Esophagus (tissue), 2 donors: ENCODE results near the gene SF3A1. TPM values are rescaled to one million over a fixed set of nuclear protein-coding genes. Genes with fewer than 3 reads are reported as not detected.
"Not testable (repeated sequence)": the region's sequence is repeated elsewhere in the genome, so short reads cannot be mapped to it uniquely, and the experiment has no call there.

Source experiments
- H3K27ac ChIP-seq, 2 donors: one replicate each; pipeline ENCODE4 v1.5.1; 2013; ENCODE audit warnings: low read depth in 2 of 2, mild to moderate bottlenecking in 2 of 2, inconsistent platforms in 1 of 2, low read length in 1 of 2, moderate library complexity in 1 of 2
- H3K27me3 ChIP-seq, 2 donors: one replicate each; pipeline ENCODE4 v1.6.1; 2013; ENCODE audit warnings: low read length in 2 of 2, control low read depth in 1 of 2, mild to moderate bottlenecking in 1 of 2; ENCODE audit not compliant: insufficient read depth in 2 of 2, control insufficient read depth in 1 of 2
- H3K36me3 ChIP-seq, 2 donors: one replicate each; pipeline ENCODE4 v1.6.1; 2013; ENCODE audit warnings: low read length in 1 of 2; ENCODE audit not compliant: control insufficient read depth in 2 of 2, insufficient read depth in 2 of 2
- H3K4me1 ChIP-seq, 2 donors: one replicate each; pipeline ENCODE4 v1.6.1; 2013; ENCODE audit warnings: low read length in 1 of 2; ENCODE audit not compliant: control insufficient read depth in 2 of 2, insufficient read depth in 2 of 2
- H3K4me3 ChIP-seq, 2 donors: one replicate each; pipeline ENCODE4 v1.5.1; 2013; ENCODE audit warnings: low read length in 2 of 2, mild to moderate bottlenecking in 2 of 2, low read depth in 1 of 2, moderate library complexity in 1 of 2
- H3K9me3 ChIP-seq, 2 donors: one replicate each; pipeline ENCODE4 v1.6.1; 2013; ENCODE audit warnings: mild to moderate bottlenecking in 2 of 2, low read depth in 1 of 2, low read length in 1 of 2, moderate library complexity in 1 of 2; ENCODE audit not compliant: control insufficient read depth in 2 of 2, insufficient read depth in 1 of 2
- WGBS, 2 donors: extraction: QIAGEN DNeasy Blood & Tissue Kit; methylation state at CpG; one replicate each; pipeline ENCODE4 v1.1.7; 2013; 5-methylcytosine and 5-hydroxymethylcytosine counted together
- polyA plus RNA-seq, 2 donors: library from polyadenylated mRNA; stranded (reverse); fragments of 200-250 nt; gene quantifications; one replicate each; pipeline ENCODE4 v1.2.3, GENCODE V29; 2013
- donor health status: healthy with polysubstance abuse.
- donor health status: Bipolar disorder and iron deficiency.

The SF3A1 gene
- polyA plus RNA-seq, 2 donors, result 14.3 to 23.1 TPM

GRCh38 chr22:30338802-30339201, 17.9 kb downstream of the SF3A1 start:
- 98 to 99% methylated on average over 7 of the region's 7 CpGs for WGBS, 2 donors
- Histone ChIP-seq H3K27me3 (no peaks in the 10 kb centered on the region), H3K4me3 (no peak overlapping the region), H3K36me3 (peaks cover 75 to 90% of the 10 kb centered on the region in 2 donors), H3K4me1 (peaks cover 0 to 4% of the 10 kb centered on the region in 2 donors), H3K27ac (no peak overlapping the region), H3K9me3 (no peaks in the 10 kb centered on the region)

GRCh38 chr22:30338341-30338740, 18.4 kb downstream of the SF3A1 start:
- H3K4me3 ChIP-seq, H3K9me3 ChIP-seq, H3K4me1 ChIP-seq, H3K27me3 ChIP-seq, H3K27ac ChIP-seq: not testable (repeated sequence)
- peaks cover 72 to 91% of the 10 kb centered on the region in 2 donors for H3K36me3 ChIP-seq
- WGBS, 2 donors, result 79 to 83% methylated on average over 8 to 9 of the region's 9 CpGs

- no peak overlapping the region for H3K27ac ChIP-seq
- H3K36me3 ChIP-seq, result peaks cover 67 to 86% of the 10 kb centered on the region in 2 donors
- H3K27me3 ChIP-seq, result no peaks in the 10 kb centered on the region
- no peaks in the 10 kb centered on the region for H3K9me3 ChIP-seq
- peaks cover 0 to 4% of the 10 kb centered on the region in 2 donors for H3K4me1 ChIP-seq
- WGBS, 2 donors, result 87 to 92% methylated on average over 8 of the region's 8 CpGs
- H3K4me3 ChIP-seq, result no peak overlapping the region
Measured at GRCh38 chr22:30337461-30337778, 19.3 kb downstream of the SF3A1 start.

GRCh38 chr22:30336752-30337460, 19.8 kb downstream of the SF3A1 start:
- Histone ChIP-seq H3K9me3 (no peaks in the 10 kb centered on the region), H3K4me1 (peaks cover 0 to 4% of the 10 kb centered on the region in 2 donors), H3K36me3 (peaks cover 62 to 83% of the 10 kb centered on the region in 2 donors), H3K4me3 (no peak overlapping the region), H3K27me3 (no peaks in the 10 kb centered on the region), H3K27ac (no peak overlapping the region)
- WGBS, 2 donors, result 95 to 96% methylated on average over 4 of the region's 4 CpGs

GRCh38 chr22:30335236-30335635, 21.5 kb downstream of the SF3A1 start:
- WGBS, 2 donors, result 95 to 100% methylated on average over 1 of the region's 1 CpG
- peaks cover 0 to 4% of the 10 kb centered on the region in 2 donors for H3K4me1 ChIP-seq
- no peaks in the 10 kb centered on the region for H3K9me3 ChIP-seq
- H3K27ac ChIP-seq, result no peak overlapping the region
- H3K27me3 ChIP-seq, result no peaks in the 10 kb centered on the region
- H3K36me3 ChIP-seq, result peaks cover 46 to 69% of the 10 kb centered on the region in 2 donors
- H3K4me3 ChIP-seq, result no peak overlapping the region

GRCh38 chr22:30334646-30335045, 22.0 kb downstream of the SF3A1 start:
- H3K36me3 ChIP-seq, result peaks cover 41 to 65% of the 10 kb centered on the region in 2 donors
- H3K4me3 ChIP-seq, result no peak overlapping the region
- 94 to 97% methylated on average over 4 of the region's 4 CpGs for WGBS, 2 donors
- no peaks in the 10 kb centered on the region for H3K27me3 ChIP-seq
- H3K27ac ChIP-seq, result peak overlapping the region in 1 of 2 donors; percentile 16
- H3K4me1 ChIP-seq, result peaks cover 0 to 4% of the 10 kb centered on the region in 2 donors
- no peaks in the 10 kb centered on the region for H3K9me3 ChIP-seq

GRCh38 chr22:30333707-30334087, 23.0 kb downstream of the SF3A1 start:
- Histone ChIP-seq H3K9me3 (no peaks in the 10 kb centered on the region), H3K27me3 (no peaks in the 10 kb centered on the region), H3K4me1 (peaks cover 0 to 4% of the 10 kb centered on the region in 2 donors), H3K4me3 (no peak overlapping the region), H3K27ac (no peak overlapping the region), H3K36me3 (peaks cover 36 to 57% of the 10 kb centered on the region in 2 donors)
- WGBS, 2 donors, result 84% methylated on average over 3 of the region's 3 CpGs

- Histone ChIP-seq H3K9me3 (no peaks in the 10 kb centered on the region), H3K27ac (no peak overlapping the region), H3K36me3 (peaks cover 32 to 53% of the 10 kb centered on the region in 2 donors), H3K4me3 (no peak overlapping the region), H3K27me3 (no peaks in the 10 kb centered on the region), H3K4me1 (peaks cover 0 to 4% of the 10 kb centered on the region in 2 donors)
- 82 to 88% methylated on average over 2 of the region's 2 CpGs for WGBS, 2 donors
Measured at GRCh38 chr22:30332994-30333706, 23.5 kb downstream of the SF3A1 start.

GRCh38 chr22:30332551-30332950, 24.1 kb downstream of the SF3A1 start:
- Histone ChIP-seq H3K27me3 (no peaks in the 10 kb centered on the region), H3K4me1 (peaks cover 0 to 4% of the 10 kb centered on the region in 2 donors), H3K36me3 (peaks cover 32 to 48% of the 10 kb centered on the region in 2 donors), H3K9me3 (no peaks in the 10 kb centered on the region), H3K4me3 (no peak overlapping the region), H3K27ac (no peak overlapping the region)
- 79 to 80% methylated on average over 5 of the region's 5 CpGs for WGBS, 2 donors
